Epithelial cell of proximal tubule (primary cell): ENCODE results near the gene ERCC4. TPM values are rescaled to one million over a fixed set of nuclear protein-coding genes. Genes with fewer than 3 reads are reported as not detected.

Source experiments
- DNase-seq: peaks from one replicate; pipeline ENCODE4 v3.0.0-alpha.2; 2011; ENCODE audit warnings: low read depth
- H3K4me3 ChIP-seq: 2 replicates; pipeline ENCODE4 v1.5.1; 2011; ENCODE audit warnings: low read depth, mild to moderate bottlenecking, low read length
- total RNA-seq: library from RNA; depleted of rRNA; stranded (reverse); fragments of >200 nt; gene quantifications from 2 replicates; pipeline ENCODE4 v1.2.3, GENCODE V29; 2015
- TF ChIP-seq, protein P1 (sequence below): conservative IDR thresholded peaks from 2 replicates; pipeline ENCODE4 v1.5.1; 2012; ENCODE audit warnings: low read depth, mild to moderate bottlenecking, low read length

Gene ERCC4
- total RNA-seq, 1 donor from 2014 or later: 14.2 TPM

DNA sequence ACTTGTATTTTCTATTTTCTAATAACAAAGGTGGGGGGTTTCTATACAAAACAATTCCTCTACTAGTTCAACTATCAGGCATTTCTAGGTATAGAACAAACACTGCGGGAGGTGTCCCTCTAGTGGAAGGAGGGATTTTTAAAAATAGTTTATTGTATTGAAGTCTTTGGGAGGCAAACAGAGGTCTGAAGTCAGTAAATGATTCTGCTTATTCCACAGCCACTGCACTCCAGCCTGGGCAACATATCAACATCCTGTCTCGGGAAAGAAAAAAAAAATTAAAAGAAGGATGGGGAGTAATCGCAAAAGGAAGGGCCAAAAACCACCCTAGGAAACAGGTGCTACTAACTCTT is 648 bp upstream of the ERCC4 start:
- TF ChIP-seq, protein P1, sequence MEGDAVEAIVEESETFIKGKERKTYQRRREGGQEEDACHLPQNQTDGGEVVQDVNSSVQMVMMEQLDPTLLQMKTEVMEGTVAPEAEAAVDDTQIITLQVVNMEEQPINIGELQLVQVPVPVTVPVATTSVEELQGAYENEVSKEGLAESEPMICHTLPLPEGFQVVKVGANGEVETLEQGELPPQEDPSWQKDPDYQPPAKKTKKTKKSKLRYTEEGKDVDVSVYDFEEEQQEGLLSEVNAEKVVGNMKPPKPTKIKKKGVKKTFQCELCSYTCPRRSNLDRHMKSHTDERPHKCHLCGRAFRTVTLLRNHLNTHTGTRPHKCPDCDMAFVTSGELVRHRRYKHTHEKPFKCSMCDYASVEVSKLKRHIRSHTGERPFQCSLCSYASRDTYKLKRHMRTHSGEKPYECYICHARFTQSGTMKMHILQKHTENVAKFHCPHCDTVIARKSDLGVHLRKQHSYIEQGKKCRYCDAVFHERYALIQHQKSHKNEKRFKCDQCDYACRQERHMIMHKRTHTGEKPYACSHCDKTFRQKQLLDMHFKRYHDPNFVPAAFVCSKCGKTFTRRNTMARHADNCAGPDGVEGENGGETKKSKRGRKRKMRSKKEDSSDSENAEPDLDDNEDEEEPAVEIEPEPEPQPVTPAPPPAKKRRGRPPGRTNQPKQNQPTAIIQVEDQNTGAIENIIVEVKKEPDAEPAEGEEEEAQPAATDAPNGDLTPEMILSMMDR: peak; percentile 32
- peak overlapping the region; percentile 40 for H3K4me3 ChIP-seq

DNA sequence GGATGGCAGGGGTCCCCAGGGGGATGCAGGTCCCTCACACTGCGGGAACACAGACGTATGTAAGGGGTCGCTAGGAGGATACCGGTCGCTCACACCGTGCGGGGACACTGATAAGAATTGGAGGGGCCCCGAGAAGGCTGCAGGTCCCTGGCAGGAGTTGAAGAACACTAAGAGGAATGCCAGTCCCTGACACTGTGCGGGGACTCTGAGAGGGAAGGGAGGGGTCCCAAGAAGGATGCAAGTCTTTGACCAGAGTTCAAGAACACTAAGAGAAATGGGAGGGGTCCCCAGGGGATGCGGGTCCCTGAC is 510 bp downstream of the ERCC4 start:
- TF ChIP-seq, protein P1: no peak
- H3K4me3 ChIP-seq: peak overlapping the region; percentile 96
- no peak for DNase-seq

More for the DNA sequence above, 648 bp upstream of the ERCC4 start:
- no peak for DNase-seq

DNA sequence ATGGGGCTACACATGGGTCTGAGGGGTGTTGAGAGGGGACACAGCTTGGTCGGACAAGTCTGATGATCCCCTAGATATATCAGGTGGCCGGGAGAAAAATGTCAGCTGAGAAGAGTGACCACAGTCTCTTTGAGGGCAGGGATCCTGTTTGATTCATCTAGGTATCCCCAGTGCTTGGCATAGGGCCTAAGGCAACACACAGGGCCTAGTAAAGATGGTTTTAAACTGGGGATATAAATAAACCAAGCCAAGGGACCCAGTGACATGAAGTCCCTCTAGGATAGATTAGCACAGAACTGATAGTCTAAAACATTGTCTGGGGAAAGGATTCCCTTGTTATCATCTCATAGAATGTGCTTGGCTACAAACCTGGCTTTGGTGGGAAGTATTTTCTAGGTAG is 1.4 kb downstream of the ERCC4 start:
- no peak for DNase-seq
- H3K4me3 ChIP-seq: peak overlapping the region; percentile 96
- TF ChIP-seq, protein P1: no peak

DNA sequence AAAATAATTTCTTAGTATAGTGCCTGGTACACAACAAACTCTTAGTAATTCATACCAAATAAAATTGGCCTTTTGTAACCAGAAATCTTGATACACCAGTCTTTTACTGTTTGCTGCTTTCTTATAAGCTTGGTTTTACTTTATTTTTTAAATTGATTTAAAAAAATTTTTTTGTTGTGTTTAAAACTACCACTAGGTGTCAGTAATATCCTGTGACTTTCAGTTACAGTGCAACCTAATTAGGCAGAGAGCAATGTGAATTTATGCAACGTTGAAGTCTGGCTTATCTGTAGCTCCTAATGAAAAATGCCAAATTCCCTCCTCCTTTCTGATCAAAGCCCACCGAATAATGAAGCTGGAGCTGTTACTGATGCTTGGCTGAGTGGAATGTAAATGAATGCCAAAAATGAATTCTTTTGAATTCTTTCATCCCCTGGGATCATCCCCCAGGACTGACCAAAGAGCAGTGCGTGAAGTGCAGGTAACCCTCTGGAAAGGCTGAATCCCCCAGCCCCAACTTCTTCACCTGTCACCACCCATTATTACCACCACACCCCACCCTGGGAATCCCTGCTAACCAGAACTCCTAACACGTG is 3.8 kb downstream of the ERCC4 start:
- no peak for DNase-seq
- H3K4me3 ChIP-seq: no peak overlapping the region
- TF ChIP-seq, protein P1: peak; percentile 58

DNA sequence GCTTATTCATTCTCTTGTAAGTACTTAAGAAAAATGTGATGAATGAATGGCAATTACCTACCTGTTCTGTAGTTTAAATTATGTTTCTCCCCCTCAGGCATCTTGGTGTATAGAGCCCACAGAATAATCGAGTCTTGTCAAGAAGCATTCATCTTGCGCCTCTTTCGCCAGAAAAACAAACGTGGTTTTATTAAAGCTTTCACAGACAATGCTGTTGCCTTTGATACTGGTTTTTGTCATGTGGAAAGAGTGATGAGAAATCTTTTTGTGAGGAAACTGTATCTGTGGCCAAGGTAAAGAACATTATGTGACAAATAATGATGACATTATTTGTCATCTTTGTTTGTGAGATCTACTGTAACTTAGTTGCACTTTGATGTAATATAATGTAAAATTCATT is 6.5 kb downstream of the ERCC4 start:
- H3K4me3 ChIP-seq: no peak overlapping the region
- TF ChIP-seq, protein P1: no peak
- DNase-seq: no peak

DNA sequence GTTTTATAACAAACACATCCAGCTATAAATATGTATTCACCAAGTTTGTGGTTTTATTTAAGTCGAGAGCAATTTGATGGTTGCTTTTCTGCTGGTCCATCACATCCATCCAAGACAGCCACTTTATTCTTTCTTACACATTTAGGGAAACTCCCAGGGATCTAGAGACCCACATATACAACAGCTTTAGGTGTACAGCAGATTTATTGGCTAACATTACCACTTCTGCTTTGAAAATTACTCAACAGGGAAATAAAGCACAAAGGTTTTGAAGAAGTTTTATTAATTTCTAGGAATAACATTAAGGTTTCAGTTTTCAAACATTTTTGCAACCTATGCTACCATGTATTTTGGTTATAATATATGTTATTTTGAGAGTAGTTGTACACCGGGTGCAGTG is 6.9 kb downstream of the ERCC4 start:
- TF ChIP-seq, protein P1: no peak
- DNase-seq: no peak
- no peak overlapping the region for H3K4me3 ChIP-seq

DNA sequence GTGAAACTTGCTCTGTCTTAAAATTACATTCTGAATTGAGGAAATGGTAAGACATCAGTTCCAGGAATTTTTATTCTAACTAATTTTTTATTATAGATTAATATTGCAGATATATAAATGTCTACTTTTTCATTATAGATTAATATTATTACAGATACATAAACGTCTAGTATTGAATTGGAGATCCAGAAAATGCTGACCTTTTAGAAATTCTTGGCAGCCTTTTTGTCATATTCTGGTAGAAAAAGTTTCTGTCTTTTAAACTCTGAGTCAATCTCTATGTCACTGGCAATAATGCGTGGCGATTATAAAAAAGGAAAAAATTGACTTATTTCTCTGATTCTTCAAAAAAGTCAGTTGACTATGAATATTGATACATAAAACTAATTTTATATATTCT is 8.7 kb downstream of the ERCC4 start:
- TF ChIP-seq, protein P1: no peak
- H3K4me3 ChIP-seq: no peak overlapping the region
- no peak for DNase-seq
